ENCODE measurements around the gene TMPRSS2.

TMPRSS2 gene

GRCh38 chr21:41481191-41481590 is 26.8 kb downstream of the TMPRSS2 start:
- no peak for DNase-seq (ENCODE audit: low spot score)

GRCh38 chr21:41480086-41480690 is 27.8 kb downstream of the TMPRSS2 start:
- no peak for DNase-seq (ENCODE audit: low spot score)

GRCh38 chr21:41479686-41480085 is 28.3 kb downstream of the TMPRSS2 start:
- no peak for DNase-seq (ENCODE audit: low spot score)

GRCh38 chr21:41478319-41479177 is 29.4 kb downstream of the TMPRSS2 start:
- no peak for DNase-seq (ENCODE audit: low spot score)

- peak; percentile 96 for DNase-seq (ENCODE audit: low spot score)
Measured at GRCh38 chr21:41477641-41478318, 30.2 kb downstream of the TMPRSS2 start.

GRCh38 chr21:41475714-41476420 is 32.1 kb downstream of the TMPRSS2 start:
- DNase-seq (ENCODE audit: low spot score) = no peak

GRCh38 chr21:41472753-41473548 is 35.0 kb downstream of the TMPRSS2 start:
- no peak for DNase-seq (ENCODE audit: low spot score)

- DNase-seq (ENCODE audit: low spot score) = no peak
Measured at GRCh38 chr21:41470054-41470453, 37.9 kb downstream of the TMPRSS2 start.

- peak; percentile 89 for DNase-seq (ENCODE audit: low spot score)
Measured at GRCh38 chr21:41466024-41466820, 41.7 kb downstream of the TMPRSS2 start.

GRCh38 chr21:41465176-41465781 is 42.7 kb downstream of the TMPRSS2 start:
- no peak for DNase-seq (ENCODE audit: low spot score)

- DNase-seq (ENCODE audit: low spot score) = peak; percentile 62
Measured at GRCh38 chr21:41460578-41461527, 47.1 kb downstream of the TMPRSS2 start.

GRCh38 chr21:41459884-41460534 is 47.9 kb downstream of the TMPRSS2 start:
- DNase-seq (ENCODE audit: low spot score) = no peak

- DNase-seq (ENCODE audit: low spot score) = no peak
Measured at GRCh38 chr21:41458559-41458958, 49.4 kb downstream of the TMPRSS2 start.

- no peak for DNase-seq (ENCODE audit: low spot score)
Measured at GRCh38 chr21:41458121-41458520, 49.8 kb downstream of the TMPRSS2 start.

- DNase-seq (ENCODE audit: low spot score) = no peak
Measured at GRCh38 chr21:41453761-41454160, 54.2 kb downstream of the TMPRSS2 start.

- DNase-seq (ENCODE audit: low spot score) = no peak
Measured at GRCh38 chr21:41453198-41453597, 54.8 kb downstream of the TMPRSS2 start.

GRCh38 chr21:41451753-41452676 is 55.9 kb downstream of the TMPRSS2 start:
- DNase-seq (ENCODE audit: low spot score) = no peak

Data from COLO829 (cell line).